Measurements from ENCODE around the gene XYLT1.
"Not testable (repeated sequence)": the region's sequence is repeated elsewhere in the genome, so short reads cannot be mapped to it uniquely, and the experiment has no call there.

XYLT1 gene

DNA sequence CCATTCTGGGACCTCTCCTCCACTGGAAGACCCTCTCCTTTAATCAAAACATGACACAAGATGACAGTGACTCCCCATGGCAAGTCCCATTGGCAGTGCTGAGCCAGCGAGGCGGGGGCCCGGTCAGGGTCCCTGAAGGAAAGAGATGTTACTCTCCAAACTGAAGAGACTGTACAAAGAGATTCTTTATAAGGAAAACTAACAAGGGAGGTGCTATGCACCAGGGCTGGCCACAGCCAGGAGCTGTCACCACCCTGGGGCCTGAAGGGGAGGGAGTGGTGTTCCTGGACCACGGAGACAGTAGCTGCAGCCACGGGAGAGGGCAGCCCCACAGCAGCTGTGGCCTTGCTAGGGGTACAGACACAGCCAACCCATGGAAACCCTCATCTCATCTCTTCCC lies 123.1 kb downstream of the XYLT1 start:
- Mint-ChIP-seq H3K27me3 (ENCODE audit: low read depth) (no peaks in the 10 kb centered on the region), H3K36me3 (ENCODE audit: low read depth) (peaks cover 41% of the 10 kb centered on the region), H3K4me3 (peak overlapping the region; percentile 61)

DNA sequence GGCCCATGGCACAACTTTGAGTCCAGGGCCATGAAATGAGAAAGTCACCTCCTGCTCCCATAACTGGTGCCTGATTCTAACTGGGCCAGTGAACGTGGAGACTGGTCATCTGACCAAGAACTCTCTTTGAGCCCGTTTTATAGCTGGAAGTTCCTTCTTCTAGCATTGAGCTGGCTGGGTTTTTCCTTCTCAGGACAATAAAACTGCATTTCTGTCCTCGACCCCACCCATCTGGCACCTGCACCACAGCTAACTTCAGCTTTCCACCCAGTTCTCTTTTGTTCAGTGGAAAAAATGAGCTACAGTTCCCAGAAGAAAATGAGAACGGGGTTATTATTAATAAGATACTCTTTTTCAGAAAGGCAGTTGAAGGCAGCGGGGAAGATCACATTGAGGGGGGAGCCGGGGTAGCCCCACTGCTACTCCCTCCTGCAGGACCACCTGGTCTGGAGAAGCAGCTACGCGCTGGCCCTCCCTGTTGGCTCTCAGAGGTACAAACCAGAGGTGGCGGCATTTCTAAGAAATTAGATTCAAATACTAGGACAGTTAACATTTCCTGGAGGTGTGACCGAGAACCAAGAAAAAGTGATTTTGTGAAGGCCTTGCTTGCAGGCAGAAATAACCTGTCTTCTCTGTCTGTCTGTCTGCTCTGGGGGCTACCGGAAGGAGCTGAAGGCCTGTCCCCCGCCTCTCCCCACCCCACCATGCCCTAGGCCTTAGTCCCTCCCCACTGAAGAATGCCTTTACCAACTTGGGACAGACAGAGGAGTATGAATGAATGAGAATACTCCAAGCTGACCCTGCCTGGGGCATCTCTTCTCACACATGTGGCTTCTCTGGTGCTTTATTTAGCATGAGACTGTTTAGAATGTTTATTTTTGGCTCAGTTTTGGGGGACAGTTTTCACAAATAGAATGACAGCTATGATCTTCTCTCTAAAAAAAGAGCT lies 123.9 kb downstream of the XYLT1 start:
- H3K27me3 Mint-ChIP-seq (ENCODE audit: low read depth) = no peaks in the 10 kb centered on the region
- no peaks in the 10 kb centered on the region for H3K9me3 Mint-ChIP-seq
- H3K4me1 Mint-ChIP-seq (ENCODE audit: low read depth) = peaks cover 79% of the 10 kb centered on the region
- DNase-seq (ENCODE audit: low spot score) = peak; percentile 31
- H3K27ac Mint-ChIP-seq = peak overlapping the region; percentile 97
- peaks cover 45% of the 10 kb centered on the region for H3K36me3 Mint-ChIP-seq (ENCODE audit: low read depth)
- H3K4me3 Mint-ChIP-seq = peak overlapping the region; percentile 61

More for the DNA sequence above, 123.1 kb downstream of the XYLT1 start:
- Mint-ChIP-seq H3K9me3 (no peaks in the 10 kb centered on the region), H3K27ac (peak overlapping the region; percentile 97), H3K4me1 (ENCODE audit: low read depth) (peaks cover 78% of the 10 kb centered on the region)
- no peak for DNase-seq (ENCODE audit: low spot score)

DNA sequence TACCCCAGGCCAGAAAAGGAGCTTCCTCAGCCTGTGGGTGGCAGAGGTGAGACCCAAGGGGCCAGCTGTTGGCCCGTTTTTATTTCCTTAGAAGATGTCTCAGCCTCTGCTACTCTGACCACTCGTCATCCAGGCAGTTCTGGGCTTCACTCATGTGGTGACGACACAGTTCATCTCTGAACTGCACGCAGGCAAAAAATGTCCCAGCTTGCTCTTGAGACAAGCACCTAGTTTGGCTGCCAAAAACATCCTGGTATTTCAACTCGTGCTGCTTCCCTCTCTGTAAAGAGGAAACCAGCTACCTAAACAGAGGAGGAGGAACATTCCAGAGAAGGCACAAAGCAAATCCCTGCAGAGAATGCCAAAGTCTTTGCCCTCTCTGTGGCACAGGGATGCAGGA lies 125.7 kb downstream of the XYLT1 start:
- H3K36me3 Mint-ChIP-seq (ENCODE audit: low read depth) = peaks cover 48% of the 10 kb centered on the region
- DNase-seq (ENCODE audit: low spot score) = peak; percentile 46
- H3K4me1 Mint-ChIP-seq (ENCODE audit: low read depth) = peaks cover 86% of the 10 kb centered on the region
- peak overlapping the region; percentile 92 for H3K27ac Mint-ChIP-seq
- H3K27me3 Mint-ChIP-seq (ENCODE audit: low read depth) = no peaks in the 10 kb centered on the region
- peak overlapping the region; percentile 27 for H3K4me3 Mint-ChIP-seq
- H3K9me3 Mint-ChIP-seq = no peaks in the 10 kb centered on the region

DNA sequence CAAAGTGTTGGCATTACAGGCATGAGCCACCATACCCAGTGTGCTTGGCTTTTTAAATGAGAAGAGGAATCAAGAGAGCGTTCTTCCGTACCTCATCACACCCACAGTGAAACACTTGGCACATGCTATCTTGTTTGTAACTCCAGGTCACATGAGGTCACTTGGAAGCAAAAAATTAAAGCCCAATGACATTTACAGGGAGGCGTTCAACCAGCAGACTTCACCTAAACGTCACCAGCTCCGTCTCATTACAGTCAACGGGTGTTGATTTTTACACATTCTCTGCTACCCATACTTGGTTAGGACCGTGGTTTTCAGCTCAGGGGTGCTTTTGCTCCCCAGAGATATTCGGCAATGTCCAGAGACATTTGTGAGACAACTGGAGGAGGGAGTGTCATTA lies 127.0 kb downstream of the XYLT1 start:
- H3K9me3 Mint-ChIP-seq = no peaks in the 10 kb centered on the region
- peak overlapping the region; percentile 83 for H3K4me3 Mint-ChIP-seq
- peaks cover 83% of the 10 kb centered on the region for H3K4me1 Mint-ChIP-seq (ENCODE audit: low read depth)
- H3K27ac Mint-ChIP-seq = peak overlapping the region; percentile 99
- DNase-seq (ENCODE audit: low spot score) = no peak
- no peaks in the 10 kb centered on the region for H3K27me3 Mint-ChIP-seq (ENCODE audit: low read depth)
- peaks cover 43% of the 10 kb centered on the region for H3K36me3 Mint-ChIP-seq (ENCODE audit: low read depth)

DNA sequence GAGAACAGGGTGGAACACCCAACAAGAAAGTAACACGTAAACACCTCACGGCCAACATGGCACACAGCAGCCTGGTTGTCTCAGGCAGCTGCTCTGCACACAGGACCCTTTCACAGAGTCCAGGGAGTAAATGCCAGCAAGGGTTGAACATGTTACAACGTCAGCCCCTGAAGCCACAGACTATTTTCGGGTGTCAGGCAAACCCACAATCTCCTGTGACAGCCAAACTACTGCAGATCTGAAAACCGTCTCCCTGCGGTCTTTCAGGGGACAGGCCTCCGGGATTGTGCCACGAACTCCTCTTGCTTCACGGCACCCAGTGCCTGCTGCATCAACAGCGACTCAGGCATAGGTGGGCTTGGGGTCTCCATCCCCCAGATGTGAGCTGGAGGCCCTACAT lies 127.7 kb downstream of the XYLT1 start:
- Mint-ChIP-seq H3K36me3 (ENCODE audit: low read depth) (peaks cover 40% of the 10 kb centered on the region), H3K27me3 (ENCODE audit: low read depth) (no peaks in the 10 kb centered on the region), H3K4me1 (ENCODE audit: low read depth) (peaks cover 80% of the 10 kb centered on the region), H3K9me3 (no peaks in the 10 kb centered on the region), H3K27ac (peak overlapping the region; percentile 99), H3K4me3 (peak overlapping the region; percentile 83)
- peak; percentile 71 for DNase-seq (ENCODE audit: low spot score)

DNA sequence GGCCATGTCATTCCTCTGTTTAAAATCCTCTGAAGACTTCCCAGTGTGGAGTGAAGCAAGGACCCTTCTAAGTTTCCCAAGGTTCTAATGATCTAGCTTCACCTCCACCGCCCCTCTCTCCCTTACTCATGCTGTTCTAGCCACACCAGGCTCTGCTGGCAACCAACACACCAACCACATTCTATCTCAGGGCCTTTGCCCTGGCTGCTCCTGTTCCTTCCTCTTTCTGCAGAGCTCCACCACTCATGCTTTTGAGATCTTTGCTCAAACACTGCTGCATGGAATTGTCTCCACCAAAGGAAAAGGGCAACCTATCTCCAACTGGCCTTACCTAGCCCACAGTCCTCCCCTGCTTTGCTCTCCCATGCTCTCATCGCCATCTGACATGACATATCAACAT lies 128.7 kb downstream of the XYLT1 start:
- Mint-ChIP-seq H3K27me3 (ENCODE audit: low read depth) (no peaks in the 10 kb centered on the region), H3K4me1 (ENCODE audit: low read depth) (peaks cover 71% of the 10 kb centered on the region), H3K9me3 (no peaks in the 10 kb centered on the region), H3K36me3 (ENCODE audit: low read depth) (peaks cover 35% of the 10 kb centered on the region), H3K4me3 (peak overlapping the region; percentile 83), H3K27ac (peak overlapping the region; percentile 99)
- DNase-seq (ENCODE audit: low spot score) = no peak

DNA sequence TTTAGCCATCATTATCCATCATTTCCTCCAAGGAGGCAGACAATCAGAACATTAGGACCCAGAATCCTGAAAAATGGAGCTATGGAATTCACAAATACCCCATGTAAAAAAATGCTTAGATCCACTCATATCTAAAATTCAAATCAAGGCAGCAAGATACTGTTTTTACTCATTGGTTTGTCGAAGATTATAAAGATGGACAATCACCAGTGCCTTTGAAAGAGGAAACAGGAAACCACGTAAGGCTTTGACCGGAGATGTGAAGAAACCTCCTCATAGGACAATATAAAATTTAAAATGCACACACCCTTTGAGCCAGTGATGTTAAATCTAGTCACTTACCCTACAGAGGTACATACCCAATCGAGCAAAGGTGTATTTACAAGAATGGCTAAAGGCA lies 130.0 kb downstream of the XYLT1 start:
- Mint-ChIP-seq H3K27ac (peak overlapping the region; percentile 99), H3K4me3 (peak overlapping the region; percentile 83), H3K27me3 (ENCODE audit: low read depth) (no peaks in the 10 kb centered on the region)

DNA sequence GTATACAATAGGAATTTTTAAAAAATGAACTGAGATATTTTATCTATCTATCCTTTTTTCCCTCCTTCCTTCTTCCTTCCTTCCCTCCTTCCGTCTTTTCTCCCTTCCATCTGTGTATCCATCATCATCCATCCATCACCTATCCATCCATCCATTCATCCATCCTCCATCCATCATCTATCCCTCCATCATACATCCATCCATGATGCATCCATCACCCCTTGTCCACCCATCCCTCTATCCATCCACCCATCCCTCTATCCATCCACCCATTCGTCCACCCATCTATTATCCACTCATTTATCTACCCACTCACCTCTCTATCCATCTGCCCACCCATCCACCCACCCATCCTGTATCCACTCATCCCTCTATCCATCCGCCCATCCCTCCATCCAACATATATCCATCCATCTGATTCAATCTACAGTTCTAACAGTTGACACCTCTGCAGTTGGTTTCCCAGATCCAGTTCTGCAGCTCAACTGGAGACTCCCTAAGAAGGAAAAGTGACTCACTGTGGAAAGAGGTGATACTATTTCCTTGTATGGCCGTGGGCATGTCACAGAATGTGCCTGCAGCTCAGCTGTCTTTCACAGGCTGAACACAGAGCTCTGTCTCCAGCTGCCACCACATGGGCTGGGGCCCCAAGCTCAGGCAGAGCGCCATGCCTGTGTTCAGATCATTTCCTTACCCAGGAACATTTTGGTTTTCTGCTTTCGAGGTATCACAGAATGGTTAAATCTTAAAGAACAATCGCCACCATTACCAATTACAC lies 130.8 kb downstream of the XYLT1 start:
- Mint-ChIP-seq H3K4me3 (peak overlapping the region; percentile 83), H3K36me3 (ENCODE audit: low read depth) (peaks cover 36% of the 10 kb centered on the region), H3K27ac (peak overlapping the region; percentile 99), H3K9me3 (no peaks in the 10 kb centered on the region), H3K4me1 (ENCODE audit: low read depth) (peaks cover 61% of the 10 kb centered on the region), H3K27me3 (ENCODE audit: low read depth) (no peaks in the 10 kb centered on the region)
- DNase-seq (ENCODE audit: low spot score) = no peak

More for the DNA sequence above, 130.0 kb downstream of the XYLT1 start:
- no peak for DNase-seq (ENCODE audit: low spot score)
- peaks cover 37% of the 10 kb centered on the region for H3K36me3 Mint-ChIP-seq (ENCODE audit: low read depth)
- H3K9me3 Mint-ChIP-seq = no peaks in the 10 kb centered on the region
- H3K4me1 Mint-ChIP-seq (ENCODE audit: low read depth) = peaks cover 65% of the 10 kb centered on the region

DNA sequence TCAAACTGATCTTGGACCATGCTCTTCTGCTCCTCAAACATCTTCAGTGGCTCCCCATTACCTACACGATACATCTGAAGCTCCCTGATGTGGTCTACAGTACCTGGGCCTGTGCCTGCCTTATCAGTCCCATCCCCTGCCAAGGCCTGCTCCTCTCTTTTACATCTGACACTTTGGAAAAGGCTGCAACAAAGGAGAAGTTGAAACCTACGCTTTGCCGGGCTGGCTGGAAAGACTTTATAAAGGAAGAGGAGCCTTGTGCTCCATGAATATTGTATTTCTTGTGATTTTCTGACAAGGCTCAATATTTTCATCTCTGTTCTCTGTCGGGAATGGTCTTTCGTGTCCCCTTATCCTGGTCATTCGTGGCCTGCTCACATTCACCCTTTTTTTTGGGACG lies 132.5 kb downstream of the XYLT1 start:
- DNase-seq (ENCODE audit: low spot score) = no peak
- Mint-ChIP-seq H3K4me3 (no peak overlapping the region), H3K27me3 (ENCODE audit: low read depth) (no peaks in the 10 kb centered on the region), H3K9me3 (no peaks in the 10 kb centered on the region), H3K4me1 (ENCODE audit: low read depth) (peaks cover 47% of the 10 kb centered on the region), H3K27ac (peak overlapping the region; percentile 18), H3K36me3 (ENCODE audit: low read depth) (peaks cover 27% of the 10 kb centered on the region)

DNA sequence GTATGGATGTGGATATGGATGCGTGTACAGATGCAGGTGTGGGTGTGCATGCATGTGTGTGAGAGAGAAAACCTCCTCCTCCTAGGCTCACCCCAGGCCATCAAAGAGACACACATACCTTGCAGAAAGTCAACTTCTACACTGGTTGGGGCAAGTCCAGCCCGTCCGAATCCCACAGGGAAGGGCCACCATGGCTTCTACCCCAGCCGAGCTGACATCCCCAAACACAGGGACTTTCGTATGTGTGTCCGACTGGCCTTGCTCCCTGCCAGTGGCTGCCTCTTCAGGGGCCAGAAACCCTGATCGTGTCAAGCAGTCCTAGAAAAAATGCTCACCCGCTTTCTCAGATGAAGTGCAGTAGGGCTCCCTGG lies 134.2 kb downstream of the XYLT1 start:
- peaks cover 29% of the 10 kb centered on the region for H3K4me1 Mint-ChIP-seq (ENCODE audit: low read depth)
- H3K9me3 Mint-ChIP-seq = no peaks in the 10 kb centered on the region
- DNase-seq (ENCODE audit: low spot score) = no peak
- peaks cover 21% of the 10 kb centered on the region for H3K36me3 Mint-ChIP-seq (ENCODE audit: low read depth)
- no peaks in the 10 kb centered on the region for H3K27me3 Mint-ChIP-seq (ENCODE audit: low read depth)
- H3K27ac Mint-ChIP-seq = no peak overlapping the region
- no peak overlapping the region for H3K4me3 Mint-ChIP-seq

DNA sequence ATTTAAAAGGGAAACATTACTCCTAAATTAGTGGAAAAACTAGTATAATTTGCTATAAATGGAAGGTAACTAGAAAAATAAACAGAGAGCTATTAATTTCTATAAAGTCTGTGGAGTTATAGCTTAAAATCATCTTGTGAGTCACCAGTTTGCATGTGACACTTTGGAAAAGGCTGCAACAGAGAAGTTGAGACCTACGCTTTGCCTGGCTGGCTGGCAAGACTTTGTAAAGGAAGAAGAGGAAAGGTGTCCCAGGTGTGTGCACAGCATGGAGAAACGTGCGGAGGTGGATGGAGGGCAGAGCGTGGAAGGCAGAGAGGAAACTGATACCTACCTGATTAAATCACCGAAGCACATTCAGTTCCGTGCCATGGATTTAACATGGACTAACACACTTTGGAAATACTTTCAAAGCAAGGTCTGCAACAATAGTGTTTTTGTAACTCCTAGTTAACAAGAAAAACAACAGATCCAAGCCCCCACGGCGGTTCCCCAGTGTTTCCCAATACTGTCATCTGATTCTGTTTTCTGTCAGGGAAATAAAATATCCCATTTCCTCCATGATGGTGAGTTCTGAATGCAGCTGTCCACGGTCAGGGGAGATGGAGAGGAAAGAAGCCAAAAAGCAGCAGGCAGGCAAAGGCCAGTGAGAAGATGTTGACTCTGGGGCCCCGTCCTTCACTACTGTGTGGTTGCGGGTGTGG lies 134.8 kb downstream of the XYLT1 start:
- H3K4me1 Mint-ChIP-seq (ENCODE audit: low read depth) = peaks cover 24% of the 10 kb centered on the region
- H3K27me3 Mint-ChIP-seq (ENCODE audit: low read depth) = no peaks in the 10 kb centered on the region
- peak overlapping the region; percentile 73 for H3K27ac Mint-ChIP-seq
- H3K9me3 Mint-ChIP-seq = no peaks in the 10 kb centered on the region
- H3K36me3 Mint-ChIP-seq (ENCODE audit: low read depth) = peaks cover 17% of the 10 kb centered on the region
- no peak overlapping the region for H3K4me3 Mint-ChIP-seq
- DNase-seq (ENCODE audit: low spot score) = no peak

DNA sequence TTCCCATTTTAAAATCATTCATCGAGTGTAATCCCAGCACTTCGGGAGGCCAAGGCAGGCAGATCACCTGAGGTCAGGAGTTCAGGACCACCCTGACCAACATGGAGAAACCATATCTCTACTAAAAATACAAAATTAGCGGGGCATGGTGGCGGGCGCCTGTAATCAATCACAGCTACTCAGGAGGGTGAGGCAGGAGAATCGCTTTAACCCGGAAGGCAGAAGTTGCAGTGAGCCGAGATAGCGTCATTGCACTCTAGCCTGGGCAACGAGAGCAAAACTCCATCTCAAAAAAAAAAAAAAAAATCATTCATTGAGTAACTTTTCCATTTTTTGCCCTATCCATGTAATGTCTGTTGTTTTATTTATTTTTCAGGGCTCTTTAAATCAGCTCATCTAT lies 135.4 kb downstream of the XYLT1 start:
- H3K27me3 Mint-ChIP-seq (ENCODE audit: low read depth) = not testable (repeated sequence)

DNA sequence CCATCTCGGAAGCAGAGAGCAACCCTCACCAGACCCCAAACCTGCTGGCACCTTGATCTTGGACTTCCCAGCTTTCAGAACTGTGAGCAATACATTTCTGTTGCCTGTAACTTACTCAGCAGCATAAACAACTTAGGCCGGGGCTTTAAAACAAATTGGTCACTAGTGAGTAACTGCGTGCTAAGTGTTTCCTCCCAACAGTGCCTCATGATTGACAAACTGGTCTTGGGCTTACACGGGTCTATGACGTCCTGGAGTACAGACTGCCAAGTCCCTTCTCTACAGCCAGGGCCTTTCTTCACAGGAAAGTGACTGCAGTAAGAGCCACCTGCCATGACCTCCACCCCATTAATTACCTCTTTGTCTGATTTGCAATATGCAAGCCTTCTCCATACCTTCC lies 136.7 kb downstream of the XYLT1 start:
- Mint-ChIP-seq H3K27ac (no peak overlapping the region), H3K4me1 (ENCODE audit: low read depth) (peaks cover 9% of the 10 kb centered on the region), H3K9me3 (no peaks in the 10 kb centered on the region), H3K4me3 (no peak overlapping the region), H3K27me3 (ENCODE audit: low read depth) (no peaks in the 10 kb centered on the region), H3K36me3 (ENCODE audit: low read depth) (peaks cover 9% of the 10 kb centered on the region)
- DNase-seq (ENCODE audit: low spot score) = no peak

More for the DNA sequence above, 135.4 kb downstream of the XYLT1 start:
- not testable (repeated sequence) for DNase-seq (ENCODE audit: low spot score); H3K27ac Mint-ChIP-seq; H3K4me3 Mint-ChIP-seq; H3K9me3 Mint-ChIP-seq
- Mint-ChIP-seq H3K4me1 (ENCODE audit: low read depth) (peaks cover 18% of the 10 kb centered on the region), H3K36me3 (ENCODE audit: low read depth) (peaks cover 11% of the 10 kb centered on the region)

Data from T-helper 2 cell treated with Interferon-gamma antibody and Interleukin-4, amounts not matched to agents 5 μg/mL and 100 μg/mL, for 36 hours (primary cell).